Activated naive CD4-positive, alpha-beta T cell treated with Interleukin-2 at 50 U/mL for 16 hours (primary cell): Measurements from ENCODE around the gene ASNSD1.
A peak's percentile ranks its signal among the peaks of the same experiment; 100 is the strongest.
"Not testable (repeated sequence)": the region's sequence is repeated elsewhere in the genome, so short reads cannot be mapped to it uniquely, and the experiment has no call there.

Experiments used
- DNase-seq: peaks from one replicate; pipeline ENCODE4 v3.0.0-alpha.2; 2020

ASNSD1 gene

DNA sequence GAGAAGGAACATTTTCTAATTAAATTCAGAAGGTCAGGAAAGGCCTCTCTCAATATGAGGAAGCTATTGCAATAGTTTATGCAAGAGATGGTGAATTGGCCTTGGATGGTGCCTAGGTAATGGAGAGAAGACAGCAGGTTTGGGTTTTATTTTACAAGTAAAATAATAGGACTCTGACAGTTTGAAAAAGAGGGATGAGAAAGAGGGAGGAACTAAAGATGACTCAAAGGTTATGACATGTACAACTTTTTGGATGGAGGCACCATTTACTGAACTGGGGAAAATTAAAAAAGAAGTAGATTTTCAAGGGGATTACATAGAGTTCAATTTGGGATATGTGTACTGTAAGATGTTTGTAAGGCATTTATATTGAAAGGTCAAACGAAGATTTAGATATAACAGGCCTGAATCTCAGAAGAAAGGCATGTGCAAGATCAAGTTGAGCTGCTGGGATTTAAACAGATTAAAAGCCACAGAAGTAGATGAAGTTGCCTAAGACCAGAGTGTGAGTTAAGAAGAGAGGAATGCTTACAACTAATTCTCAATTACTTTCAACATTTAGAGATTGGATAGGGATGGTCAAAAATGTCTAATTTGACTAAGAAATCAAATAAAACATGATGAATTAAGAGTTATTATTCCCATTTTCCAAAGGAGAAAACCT is 12.3 kb upstream of the ASNSD1 start:
- no peak for DNase-seq

DNA sequence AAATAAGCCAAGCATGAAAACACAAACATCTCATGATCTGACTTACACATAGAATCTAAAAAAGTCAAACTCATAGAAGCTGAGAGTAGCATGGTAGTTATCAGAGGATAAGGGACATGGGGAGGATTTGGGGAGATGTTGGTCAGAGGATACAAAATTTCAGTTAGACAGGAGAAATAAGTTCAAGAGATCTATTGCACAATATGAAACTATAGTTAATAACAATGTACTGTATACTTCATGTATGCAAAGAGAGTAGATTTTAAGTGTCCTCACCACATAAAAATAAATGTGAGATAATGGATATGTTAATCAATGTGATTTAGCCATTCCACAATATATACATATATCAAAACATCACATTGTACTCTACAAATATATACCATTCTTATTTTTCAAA is 10.0 kb upstream of the ASNSD1 start:
- no peak for DNase-seq

GRCh38 chr2:189653464-189653863 is 7.8 kb upstream of the ASNSD1 start:
- not testable (repeated sequence) for DNase-seq

GRCh38 chr2:189654641-189655040 is 6.6 kb upstream of the ASNSD1 start:
- DNase-seq = no peak

- peak; percentile 33 for DNase-seq
These were observed 3.4 kb upstream of the ASNSD1 start for GRCh38 chr2:189657867-189658266.

DNA sequence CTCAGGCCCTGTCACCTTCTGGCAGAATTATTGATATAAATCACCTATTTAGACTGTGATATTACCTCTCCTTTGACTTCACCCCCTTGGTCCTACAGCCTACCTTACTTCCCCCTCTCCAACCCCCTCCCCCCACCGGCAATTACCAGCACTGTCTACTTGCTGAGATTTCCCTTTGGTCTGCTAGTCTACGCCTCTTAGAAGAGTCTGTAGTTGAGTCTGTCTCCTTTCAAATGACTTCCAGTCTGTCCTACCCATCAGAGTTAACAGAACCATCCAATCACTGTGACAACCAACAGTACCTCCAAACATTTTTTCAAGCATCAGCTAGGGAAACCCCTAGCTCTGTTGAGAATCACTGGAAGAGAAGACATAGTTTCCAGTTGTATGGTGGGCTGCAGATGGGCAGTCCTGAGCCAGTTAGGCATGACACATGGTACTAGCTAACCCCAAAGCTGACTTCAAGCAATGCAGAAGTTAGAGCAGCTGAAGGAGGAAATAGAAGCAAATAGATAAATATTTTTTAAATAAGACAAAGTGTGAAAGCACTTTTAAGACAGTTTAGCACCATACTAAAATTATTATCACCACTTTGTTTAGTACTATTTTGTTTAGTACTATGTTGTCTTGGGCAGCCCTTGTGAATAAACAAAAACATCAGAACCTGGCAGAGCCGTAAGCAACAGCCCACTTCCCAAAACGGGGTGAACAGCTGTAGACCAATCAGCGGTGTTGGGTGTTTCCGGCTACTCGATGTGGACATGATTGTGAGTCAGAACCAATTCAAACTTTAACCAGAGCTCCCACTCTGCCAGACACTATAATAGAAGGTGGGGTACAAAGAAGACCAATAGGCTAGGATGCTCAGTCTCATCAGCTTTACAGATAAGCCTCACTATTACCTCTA is 2.7 kb upstream of the ASNSD1 start:
- DNase-seq = no peak

GRCh38 chr2:189659734-189660133 is 1.5 kb upstream of the ASNSD1 start:
- DNase-seq = no peak

DNA sequence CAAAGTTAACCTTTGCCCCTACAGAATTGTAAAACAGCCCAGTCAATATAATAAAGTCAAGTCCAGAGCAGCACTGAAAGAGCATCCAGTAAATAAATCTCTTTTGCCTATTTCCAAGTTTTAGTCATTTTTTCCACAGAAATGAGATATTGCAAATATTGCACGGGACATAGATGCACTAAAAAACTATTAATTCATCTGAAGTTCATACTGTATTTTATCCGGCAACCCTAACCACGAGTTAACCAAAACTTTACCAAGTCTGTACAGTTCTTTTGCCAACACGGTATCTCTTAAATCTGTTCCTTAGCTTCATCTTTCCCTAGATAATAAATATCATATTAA is 484 bp upstream of the ASNSD1 start:
- DNase-seq = no peak

DNA sequence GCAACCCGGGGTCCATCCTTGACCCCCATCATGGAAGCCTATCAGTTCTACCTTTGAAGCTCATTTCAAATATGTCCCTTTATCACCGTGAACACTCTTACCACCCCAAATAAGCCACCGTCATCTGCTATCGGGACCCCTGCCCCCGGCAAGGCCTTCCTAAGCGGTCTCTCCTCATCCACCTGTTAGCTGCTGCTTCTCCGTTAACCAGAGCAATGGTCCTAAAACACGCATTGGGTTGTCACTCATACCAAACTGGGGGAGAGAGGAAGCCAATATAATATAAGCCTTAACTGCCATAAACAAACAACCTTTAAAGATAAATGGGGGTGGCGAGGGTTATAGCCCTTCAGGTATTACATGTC is 680 bp downstream of the ASNSD1 start:
- no peak for DNase-seq

GRCh38 chr2:189662669-189663226 is 1.5 kb downstream of the ASNSD1 start:
- DNase-seq = no peak

- not testable (repeated sequence) for DNase-seq
These were observed 2.1 kb downstream of the ASNSD1 start for GRCh38 chr2:189663319-189663718.

DNA sequence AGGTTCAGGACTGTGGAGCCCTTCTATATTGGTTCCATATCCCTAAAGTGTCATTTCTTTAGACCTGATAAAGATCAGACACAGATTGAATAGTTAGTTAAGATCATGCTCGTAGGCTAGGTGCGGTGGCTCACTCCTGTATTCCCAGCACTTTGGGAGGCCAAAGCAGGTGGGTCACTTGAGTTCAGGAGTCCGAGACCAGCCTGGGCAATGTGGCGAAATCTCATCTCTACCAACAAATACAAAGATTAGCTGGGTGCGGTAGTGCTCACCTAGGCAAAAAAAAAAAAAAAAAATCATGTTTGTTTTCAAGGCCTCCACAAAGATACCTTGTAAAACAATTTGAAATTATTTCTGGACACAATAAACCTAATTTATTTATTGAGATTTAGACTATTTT is 8.7 kb downstream of the ASNSD1 start:
- DNase-seq = no peak

DNA sequence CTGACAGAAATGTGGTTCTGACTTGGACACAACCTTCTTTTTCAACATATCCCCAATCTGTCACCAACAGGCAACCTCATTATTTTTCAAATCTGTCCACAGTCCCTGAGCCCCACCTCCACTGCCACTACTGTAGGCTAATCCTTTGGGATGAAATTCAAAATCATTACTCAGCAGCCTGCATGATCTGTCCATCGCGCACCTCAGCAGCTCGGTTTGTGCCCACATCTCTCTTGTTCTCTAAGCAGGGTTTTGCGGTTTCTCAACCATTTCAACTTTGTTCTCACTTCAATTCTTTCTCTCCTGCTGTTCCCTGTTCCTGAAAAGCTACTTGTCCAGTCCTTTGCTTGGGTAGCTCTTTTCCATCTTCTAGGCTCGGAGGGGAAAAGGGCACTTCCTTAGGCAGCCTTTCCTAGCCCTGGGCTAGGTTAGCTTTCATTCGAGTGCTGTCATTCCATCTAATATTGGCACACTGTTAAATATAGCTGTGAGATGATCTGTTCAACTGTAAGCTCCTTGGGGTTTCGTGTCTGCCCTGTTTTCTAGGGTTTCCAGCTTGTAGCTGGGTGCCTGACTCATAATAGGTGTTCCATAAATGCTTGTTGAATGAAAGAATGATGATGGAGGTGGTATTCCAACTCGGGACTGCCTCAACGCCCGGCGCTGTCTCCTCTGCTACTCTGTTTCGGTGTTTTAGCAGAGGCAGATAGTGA is 12.6 kb downstream of the ASNSD1 start:
- DNase-seq = no peak

- peak; percentile 83 for DNase-seq
These were observed 13.3 kb downstream of the ASNSD1 start, which contains the start of gene ANKAR for GRCh38 chr2:189674374-189675112. Gene ANKAR, plus strand, starts transcription at chr2:189674670. Its CDS starts 1,821 bp downstream, at chr2:189676491.

- DNase-seq = no peak
These were observed 15.2 kb downstream of the ASNSD1 start for GRCh38 chr2:189676471-189676870.

- no peak for DNase-seq
These were observed 18.0 kb downstream of the ASNSD1 start for GRCh38 chr2:189679226-189679625.

DNA sequence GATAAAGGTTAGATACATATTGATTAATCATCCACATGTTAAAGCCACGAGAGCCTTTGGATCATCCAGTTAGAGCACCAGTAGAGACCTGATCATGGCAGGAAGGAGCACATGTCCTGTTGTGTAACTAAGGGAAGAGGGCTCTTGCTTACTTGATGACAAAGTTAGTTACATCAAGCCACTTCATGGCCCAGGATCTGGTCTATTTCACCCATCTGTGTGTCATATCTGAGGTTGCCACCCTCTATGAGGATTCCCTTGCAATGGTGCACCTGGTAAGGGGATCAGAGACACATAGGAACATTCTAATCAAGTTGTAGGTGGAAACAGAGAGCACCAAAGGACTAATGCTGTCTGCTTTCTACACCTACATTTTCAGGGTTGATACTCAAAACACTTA is 19.9 kb downstream of the ASNSD1 start:
- DNase-seq = no peak

- no peak for DNase-seq
These were observed 20.6 kb downstream of the ASNSD1 start for GRCh38 chr2:189681903-189682302.

DNA sequence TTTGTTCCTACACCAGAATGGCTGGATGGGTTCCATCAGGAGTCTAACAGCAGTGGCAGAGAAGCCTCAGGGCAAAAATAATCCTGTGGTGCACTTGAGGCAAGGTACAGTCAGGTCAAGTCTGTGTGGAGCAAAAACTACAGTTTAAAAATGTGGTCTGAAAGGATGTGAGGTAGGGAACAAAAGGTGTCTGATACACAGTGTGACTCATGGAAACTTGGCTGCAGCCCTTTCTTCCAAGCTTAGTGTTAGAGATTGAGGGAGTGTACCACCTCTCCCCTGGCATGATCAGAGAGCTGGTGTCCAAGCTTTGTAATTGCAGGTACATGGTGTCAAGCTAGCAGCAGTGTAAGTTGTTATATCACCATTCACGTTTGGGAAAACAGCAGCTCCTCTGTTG is 22.1 kb downstream of the ASNSD1 start:
- DNase-seq = no peak

DNA sequence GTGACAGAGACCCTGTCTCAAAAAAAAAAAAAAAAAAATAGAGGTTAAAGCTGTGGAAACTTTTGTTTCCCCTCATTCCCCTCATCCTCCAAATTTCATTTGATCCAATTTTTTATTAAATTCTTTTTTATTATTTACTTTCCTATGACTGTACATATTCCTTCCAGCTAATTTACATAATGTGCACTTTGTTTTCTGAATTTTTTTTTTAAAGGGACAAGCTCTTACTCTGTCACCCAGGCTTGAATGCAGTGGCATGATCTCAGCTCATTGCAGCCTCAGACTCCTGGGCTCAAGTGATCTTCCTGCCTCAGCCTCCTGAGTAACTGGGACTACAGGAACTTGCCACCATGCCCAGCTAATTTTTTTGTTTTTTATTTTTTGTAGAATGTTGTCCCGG is 23.6 kb downstream of the ASNSD1 start:
- DNase-seq = no peak

DNA sequence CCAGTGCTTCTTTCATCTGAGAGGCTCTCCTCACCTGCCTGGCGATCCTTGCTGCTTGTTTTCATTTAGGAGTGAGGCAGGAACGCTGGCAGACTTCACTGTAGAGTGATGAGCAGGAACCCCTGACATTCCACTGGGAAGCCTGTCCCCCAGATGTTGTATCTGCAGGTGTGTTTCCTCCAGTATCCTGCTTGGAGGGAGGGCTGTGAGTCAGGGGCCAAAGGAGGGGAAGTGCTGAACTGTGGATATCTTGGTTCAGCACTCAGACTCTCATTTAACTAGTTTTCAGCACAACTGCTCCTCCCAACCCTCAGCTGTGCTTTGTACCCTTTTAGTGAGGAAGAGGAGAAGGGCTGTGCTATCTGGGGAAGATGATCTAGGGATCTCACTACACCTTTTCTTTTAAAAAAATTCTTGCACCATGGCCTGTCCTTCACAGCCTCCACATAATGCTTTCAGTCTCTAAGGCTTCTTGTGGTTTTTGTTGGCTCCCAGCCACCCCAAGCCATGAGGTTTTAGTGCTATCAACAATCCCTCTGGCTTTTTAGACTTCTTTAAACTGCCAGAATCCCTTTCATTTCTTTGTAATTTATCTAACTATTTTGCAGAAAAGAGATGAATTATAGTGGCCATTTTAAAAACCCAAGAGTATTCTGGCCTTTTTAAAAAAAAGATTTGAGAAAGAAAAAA is 24.4 kb downstream of the ASNSD1 start:
- no peak for DNase-seq

- DNase-seq = not testable (repeated sequence)
These were observed 26.5 kb downstream of the ASNSD1 start for GRCh38 chr2:189687796-189688195.
